WTC11 (cell line): Measurements from ENCODE around the gene WTAP. TPM values are rescaled to one million over a fixed set of nuclear protein-coding genes. Genes with fewer than 3 reads are reported as not detected.

ENCODE experiments used
- ATAC-seq: fragments of 200-7000 bp; cut with Tn5 transposase; 2 replicates; pipeline ENCODE4 v1.10.0; 2021; ENCODE audit warnings: mild to moderate bottlenecking, moderate library complexity
- CTCF ChIA-PET: fragments of 300-600 bp; sonication (Branson Sonifier 250); formaldehyde crosslinking; loops from one replicate; lab custom pipeline; 2021; ENCODE audit warnings: antibody characterized with exemption; lab: Charles Lee
- POLR2A ChIA-PET: fragments of 350-600 bp; sonication (Branson Sonifier 250); formaldehyde crosslinking; loops from one replicate; lab custom pipeline; 2021; ENCODE audit warnings: antibody characterized with exemption; lab: Charles Lee
- DNase-seq: peaks from one replicate; pipeline ENCODE4 v3.0.0; 2021; ENCODE audit warnings: low spot score
- H3K27ac Mint-ChIP-seq: 2 replicates; pipeline ENCODE4 v1.8.0; 2021; ENCODE audit warnings: mixed read lengths
- H3K27me3 Mint-ChIP-seq: 2 replicates; pipeline ENCODE4 v1.8.0; 2021; ENCODE audit warnings: low read depth, mild to moderate bottlenecking, moderate library complexity, mixed read lengths
- H3K36me3 Mint-ChIP-seq: 2 replicates; pipeline ENCODE4 v1.8.0; 2021; ENCODE audit warnings: mixed read lengths
- H3K4me1 Mint-ChIP-seq: 2 replicates; pipeline ENCODE4 v1.8.0; 2022; ENCODE audit warnings: mixed read lengths
- H3K4me3 Mint-ChIP-seq: 2 replicates; pipeline ENCODE4 v1.8.0; 2021; ENCODE audit warnings: mild to moderate bottlenecking, moderate library complexity, mixed read lengths
- H3K9me3 Mint-ChIP-seq: 2 replicates; pipeline ENCODE4 v1.8.0; 2021; ENCODE audit warnings: mixed read lengths
- ATF6 ChIP-seq: sonication (generic); formaldehyde crosslinking; IDR thresholded peaks from 2 replicates; pipeline ENCODE4 v1.8.1; 2023; ENCODE audit warnings: mild to moderate bottlenecking, missing genetic modification reagents
- CTCF ChIP-seq: fragments of 200-600 bp; IDR thresholded peaks from 2 replicates; pipeline ENCODE4 v1.8.0; 2022; ENCODE audit warnings: antibody characterized with exemption
- E2F1 ChIP-seq: sonication (generic); formaldehyde crosslinking; IDR thresholded peaks from 2 replicates; pipeline ENCODE4 v1.8.0; 2022; ENCODE audit warnings: mild to moderate bottlenecking, missing genetic modification reagents
- E2F4 ChIP-seq: sonication (generic); formaldehyde crosslinking; IDR thresholded peaks from 2 replicates; pipeline ENCODE4 v1.8.1; 2022; ENCODE audit warnings: low read depth, mild to moderate bottlenecking, moderate library complexity, missing genetic modification reagents, borderline replicate concordance
- GTF2I ChIP-seq: fragments of 250-450 bp; sonication (Bioruptor Pico); conservative IDR thresholded peaks from 2 replicates; pipeline ENCODE4 v1.4.0; 2021; ENCODE audit warnings: mild to moderate bottlenecking
- MAX ChIP-seq: sonication (generic); formaldehyde crosslinking; IDR thresholded peaks from 2 replicates; pipeline ENCODE4 v1.8.0; 2022; ENCODE audit warnings: mild to moderate bottlenecking, missing genetic modification reagents
- NR3C1 ChIP-seq: sonication (generic); formaldehyde crosslinking; conservative IDR thresholded peaks from 2 replicates; pipeline ENCODE4 v1.8.1; 2023; ENCODE audit warnings: low read depth, mild to moderate bottlenecking, missing genetic modification reagents
- PRDM15 ChIP-seq: sonication (generic); formaldehyde crosslinking; IDR thresholded peaks from 2 replicates; pipeline ENCODE4 v1.8.0; 2022; ENCODE audit warnings: missing genetic modification reagents
- SMAD4 ChIP-seq: sonication (generic); formaldehyde crosslinking; IDR thresholded peaks from 2 replicates; pipeline ENCODE4 v1.8.0; 2022; ENCODE audit warnings: mild to moderate bottlenecking, missing genetic modification reagents
- TEAD4 ChIP-seq: sonication (generic); formaldehyde crosslinking; IDR thresholded peaks from 2 replicates; pipeline ENCODE4 v1.8.0; 2022; ENCODE audit warnings: mild to moderate bottlenecking, missing genetic modification reagents
- TP53 ChIP-seq: sonication (generic); formaldehyde crosslinking; IDR thresholded peaks from 2 replicates; pipeline ENCODE4 v1.8.1; 2023; ENCODE audit warnings: mild to moderate bottlenecking, missing genetic modification reagents
- ZNF121 ChIP-seq: sonication (generic); formaldehyde crosslinking; IDR thresholded peaks from 2 replicates; pipeline ENCODE4 v1.8.0; 2023; ENCODE audit warnings: missing genetic modification reagents
- ZNF532 ChIP-seq: fragments of 250-450 bp; sonication (Bioruptor Pico); IDR thresholded peaks from 2 replicates; pipeline ENCODE4 v1.9.0; 2021; ENCODE audit warnings: mild to moderate bottlenecking, borderline replicate concordance
- total RNA-seq: library from RNA; stranded (reverse); gene quantifications from 3 replicates; pipeline ENCODE4 v1.2.3, GENCODE V29; 2021

WTAP gene
- total RNA-seq, 1 experiment from 2014 or later, result 88.8 TPM

- CTCF ChIA-PET, result no interaction called here
- H3K4me1 Mint-ChIP-seq, result peaks cover 13% of the 10 kb centered on the region
- no peaks in the 10 kb centered on the region for H3K9me3 Mint-ChIP-seq
Measured at GRCh38 chr6:159688266-159688905, 38.9 kb upstream of the WTAP start.

GRCh38 chr6:159689001-159689400 is 38.3 kb upstream of the WTAP start:
- Mint-ChIP-seq H3K4me3 (no peak overlapping the region), H3K36me3 (peaks cover 33% of the 10 kb centered on the region), H3K27me3 (no peaks in the 10 kb centered on the region; the same call in 1 of the 2 replicates), H3K9me3 (no peaks in the 10 kb centered on the region), H3K4me1 (peaks cover 17% of the 10 kb centered on the region), H3K27ac (no peak overlapping the region)
- CTCF ChIA-PET, result no interaction called here
- POLR2A ChIA-PET, result interaction anchor here (0.7 kb wide), 1 partner anchor 212 kb away, joined by 5 read pairs; no protein-coding TSS in a partner anchor
- DNase-seq, result no peak
- no peak for ATAC-seq
- TF ChIP-seq ZNF121 (no peak), E2F1 (CRISPR knock-in tag) (no peak), TEAD4 (no peak), ZNF532 (CRISPR knock-in tag) (no peak), MAX (CRISPR knock-in tag) (no peak), E2F4 (no peak), TP53 (CRISPR knock-in tag) (no peak), NR3C1 (no peak), PRDM15 (no peak), SMAD4 (CRISPR knock-in tag) (no peak), CTCF (no peak), GTF2I (CRISPR knock-in tag) (no peak)

More at GRCh38 chr6:159688266-159688905, 38.9 kb upstream of the WTAP start:
- Mint-ChIP-seq H3K27ac (no peak overlapping the region), H3K4me3 (no peak overlapping the region), H3K36me3 (peaks cover 36% of the 10 kb centered on the region), H3K27me3 (no peaks in the 10 kb centered on the region)
- no peak for TF ChIP-seq MAX (CRISPR knock-in tag)
- no peak for TF ChIP-seq ATF6
- DNase-seq (no peak), ATAC-seq (no peak)
- POLR2A ChIA-PET, result interaction anchor here (0.6 to 0.7 kb wide), 2 partner anchors 107 to 212 kb away, joined by 3 to 5 read pairs; no protein-coding TSS in a partner anchor
